Measurements from ENCODE around the gene COBLL1.

Gene COBLL1

DNA sequence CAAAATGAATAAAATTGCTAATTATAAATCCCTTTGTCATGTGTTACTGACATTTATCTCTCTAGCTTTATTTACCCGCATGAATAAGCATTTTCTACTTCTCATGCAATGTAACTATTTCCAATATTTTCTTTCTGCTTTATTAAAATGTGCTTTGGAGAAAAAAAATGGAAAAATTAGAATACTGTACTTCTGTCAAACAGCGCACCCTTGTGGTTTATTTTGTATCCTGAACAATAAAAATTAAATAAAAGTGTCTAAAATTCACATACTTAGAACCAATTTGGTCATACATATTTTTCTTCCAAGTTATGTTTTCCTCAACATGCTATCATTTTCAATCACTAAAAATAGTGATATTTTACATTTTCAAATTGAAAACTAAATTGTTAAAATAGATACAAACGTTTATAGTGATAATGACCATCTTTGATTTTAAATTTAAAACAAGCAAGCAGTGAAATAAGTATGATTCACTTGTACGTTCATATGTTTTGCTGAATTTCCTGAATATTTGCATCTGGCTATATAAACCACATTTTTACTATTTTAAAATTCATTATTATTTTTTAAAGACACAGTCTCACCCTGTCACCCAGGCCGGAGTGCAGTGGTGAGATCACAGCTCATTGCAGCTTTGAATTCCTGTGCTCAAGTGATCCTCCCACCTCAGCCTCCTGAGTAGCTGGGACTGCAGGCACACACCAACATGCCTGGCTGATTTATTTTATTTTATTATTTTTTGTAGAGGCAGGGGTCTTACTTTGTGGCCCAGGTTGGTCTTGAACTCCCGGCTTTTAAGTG, 124.4 kb downstream of the COBLL1 start:
- no peak for TF ChIP-seq FOXP2 (optimal IDR thresholded peaks at IDR 0.05; ENCODE audit: borderline replicate concordance, extremely low read depth, extremely low read length, insufficient read depth)
- no peak for TF ChIP-seq POLR2AphosphoS5 (IDR thresholded peaks at IDR 0.05; ENCODE audit: low read depth, low read length)
- no peak for TF ChIP-seq SIN3A (IDR thresholded peaks at IDR 0.05; ENCODE audit: borderline replicate concordance, insufficient read depth, low read length)
- TF ChIP-seq, protein P1, sequence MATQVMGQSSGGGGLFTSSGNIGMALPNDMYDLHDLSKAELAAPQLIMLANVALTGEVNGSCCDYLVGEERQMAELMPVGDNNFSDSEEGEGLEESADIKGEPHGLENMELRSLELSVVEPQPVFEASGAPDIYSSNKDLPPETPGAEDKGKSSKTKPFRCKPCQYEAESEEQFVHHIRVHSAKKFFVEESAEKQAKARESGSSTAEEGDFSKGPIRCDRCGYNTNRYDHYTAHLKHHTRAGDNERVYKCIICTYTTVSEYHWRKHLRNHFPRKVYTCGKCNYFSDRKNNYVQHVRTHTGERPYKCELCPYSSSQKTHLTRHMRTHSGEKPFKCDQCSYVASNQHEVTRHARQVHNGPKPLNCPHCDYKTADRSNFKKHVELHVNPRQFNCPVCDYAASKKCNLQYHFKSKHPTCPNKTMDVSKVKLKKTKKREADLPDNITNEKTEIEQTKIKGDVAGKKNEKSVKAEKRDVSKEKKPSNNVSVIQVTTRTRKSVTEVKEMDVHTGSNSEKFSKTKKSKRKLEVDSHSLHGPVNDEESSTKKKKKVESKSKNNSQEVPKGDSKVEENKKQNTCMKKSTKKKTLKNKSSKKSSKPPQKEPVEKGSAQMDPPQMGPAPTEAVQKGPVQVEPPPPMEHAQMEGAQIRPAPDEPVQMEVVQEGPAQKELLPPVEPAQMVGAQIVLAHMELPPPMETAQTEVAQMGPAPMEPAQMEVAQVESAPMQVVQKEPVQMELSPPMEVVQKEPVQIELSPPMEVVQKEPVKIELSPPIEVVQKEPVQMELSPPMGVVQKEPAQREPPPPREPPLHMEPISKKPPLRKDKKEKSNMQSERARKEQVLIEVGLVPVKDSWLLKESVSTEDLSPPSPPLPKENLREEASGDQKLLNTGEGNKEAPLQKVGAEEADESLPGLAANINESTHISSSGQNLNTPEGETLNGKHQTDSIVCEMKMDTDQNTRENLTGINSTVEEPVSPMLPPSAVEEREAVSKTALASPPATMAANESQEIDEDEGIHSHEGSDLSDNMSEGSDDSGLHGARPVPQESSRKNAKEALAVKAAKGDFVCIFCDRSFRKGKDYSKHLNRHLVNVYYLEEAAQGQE (IDR thresholded peaks at IDR 0.05; ENCODE audit: insufficient read depth in 1 of 2, low read depth in 2 of 2, low read length in 2 of 2): no peak
- no peak for TF ChIP-seq TAF1 (IDR thresholded peaks at IDR 0.05; ENCODE audit: borderline replicate concordance, insufficient read depth, low read length)

DNA sequence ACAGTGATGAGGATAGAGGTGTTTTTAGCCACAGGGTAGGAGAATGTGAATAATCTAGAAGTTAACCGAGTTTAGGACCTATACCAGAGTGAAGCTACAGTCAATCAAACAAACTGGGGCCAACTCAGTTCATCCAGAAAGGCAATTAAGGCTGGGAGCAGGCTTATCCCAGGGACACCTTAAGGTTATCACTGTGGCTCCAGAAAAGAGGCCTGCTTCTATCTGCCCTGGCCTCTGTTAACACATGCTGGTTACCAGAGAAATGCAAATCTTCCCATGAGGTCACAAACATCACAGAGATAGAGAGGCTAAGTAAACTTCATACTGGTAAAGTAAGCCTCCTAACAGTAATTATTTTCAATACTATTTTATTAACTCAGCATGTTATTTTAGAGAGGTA, 127.2 kb downstream of the COBLL1 start:
- TF ChIP-seq FOXP2 (optimal IDR thresholded peaks at IDR 0.05; ENCODE audit: borderline replicate concordance, extremely low read depth, extremely low read length, insufficient read depth): no peak
- no peak for TF ChIP-seq SIN3A (IDR thresholded peaks at IDR 0.05; ENCODE audit: borderline replicate concordance, insufficient read depth, low read length)
- TF ChIP-seq, protein P1 (IDR thresholded peaks at IDR 0.05; ENCODE audit: insufficient read depth in 1 of 2, low read depth in 2 of 2, low read length in 2 of 2): no peak
- TF ChIP-seq POLR2AphosphoS5 (IDR thresholded peaks at IDR 0.05; ENCODE audit: low read depth, low read length): no peak
- TF ChIP-seq TAF1 (IDR thresholded peaks at IDR 0.05; ENCODE audit: borderline replicate concordance, insufficient read depth, low read length): no peak

DNA sequence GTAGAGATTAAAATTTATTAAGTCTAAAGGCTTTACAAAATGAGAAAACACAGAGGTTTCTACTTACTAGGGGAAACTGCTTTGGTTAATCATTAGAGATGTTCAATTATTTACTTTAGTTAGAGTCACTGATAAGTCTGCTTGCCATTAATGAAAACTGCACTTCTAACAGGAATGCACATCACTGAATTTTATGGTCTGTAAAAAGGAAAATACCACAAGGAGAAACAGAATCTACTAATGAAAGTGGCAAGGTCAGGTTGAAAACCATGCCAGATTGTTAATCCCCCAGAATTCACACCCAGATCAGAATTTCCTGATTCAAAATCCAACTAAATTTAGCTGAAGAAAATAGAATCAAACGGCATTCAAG, 129.9 kb downstream of the COBLL1 start:
- no peak for TF ChIP-seq POLR2AphosphoS5 (IDR thresholded peaks at IDR 0.05; ENCODE audit: low read depth, low read length)
- TF ChIP-seq SIN3A (IDR thresholded peaks at IDR 0.05; ENCODE audit: borderline replicate concordance, insufficient read depth, low read length): no peak
- TF ChIP-seq, protein P1 (IDR thresholded peaks at IDR 0.05; ENCODE audit: insufficient read depth in 1 of 2, low read depth in 2 of 2, low read length in 2 of 2): no peak
- TF ChIP-seq FOXP2 (optimal IDR thresholded peaks at IDR 0.05; ENCODE audit: borderline replicate concordance, extremely low read depth, extremely low read length, insufficient read depth): no peak
- TF ChIP-seq TAF1 (IDR thresholded peaks at IDR 0.05; ENCODE audit: borderline replicate concordance, insufficient read depth, low read length): no peak

DNA sequence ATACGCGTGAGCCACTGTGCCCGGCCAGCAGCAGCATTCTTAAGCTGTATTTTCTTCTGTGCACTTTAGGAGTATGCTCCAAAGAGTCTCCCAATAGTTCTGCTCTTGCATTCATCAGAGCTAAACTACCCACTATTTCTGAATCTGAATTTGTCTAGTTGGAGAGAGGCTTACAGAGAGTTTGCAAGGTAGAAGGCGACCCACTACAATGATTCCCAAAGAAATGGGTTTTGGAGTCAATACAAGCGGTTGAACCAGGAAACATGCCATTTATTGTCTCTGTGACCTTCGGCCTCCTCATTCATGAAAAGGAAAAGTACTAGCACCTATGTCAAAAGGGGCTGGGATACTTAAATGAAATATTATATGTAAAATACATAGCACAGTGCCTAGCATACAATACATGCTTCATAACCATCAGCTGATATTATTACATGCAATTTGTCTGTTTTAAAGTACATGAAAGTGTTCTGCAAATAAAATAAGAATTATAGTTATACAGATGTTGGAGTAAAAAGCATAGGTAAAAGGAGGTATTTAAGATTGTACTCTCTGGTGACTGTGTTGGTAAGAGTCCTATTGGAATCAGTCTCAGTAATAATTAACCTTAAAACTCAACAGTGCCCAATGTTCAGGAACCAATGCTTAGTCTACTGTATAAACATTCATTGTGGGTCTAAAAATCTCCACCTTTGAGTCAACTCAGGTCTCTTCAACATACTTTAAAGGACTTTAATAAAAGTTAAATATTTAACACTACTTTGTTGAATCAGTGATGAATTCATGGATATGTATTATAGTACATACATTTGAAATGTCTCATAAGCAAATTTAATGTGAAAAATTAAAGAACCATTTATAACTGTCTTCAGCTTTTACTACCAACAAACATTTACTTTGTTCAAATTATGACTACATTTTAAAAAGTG, 130.5 kb downstream of the COBLL1 start:
- TF ChIP-seq SIN3A (IDR thresholded peaks at IDR 0.05; ENCODE audit: borderline replicate concordance, insufficient read depth, low read length): no peak
- no peak for TF ChIP-seq TAF1 (IDR thresholded peaks at IDR 0.05; ENCODE audit: borderline replicate concordance, insufficient read depth, low read length)
- TF ChIP-seq FOXP2 (optimal IDR thresholded peaks at IDR 0.05; ENCODE audit: borderline replicate concordance, extremely low read depth, extremely low read length, insufficient read depth): no peak
- TF ChIP-seq, protein P1 (IDR thresholded peaks at IDR 0.05; ENCODE audit: insufficient read depth in 1 of 2, low read depth in 2 of 2, low read length in 2 of 2): no peak
- TF ChIP-seq POLR2AphosphoS5 (IDR thresholded peaks at IDR 0.05; ENCODE audit: low read depth, low read length): no peak
